Fibroblast of lung (primary cell): ENCODE results near the gene WNT5B.

ENCODE experiments used
- EZH2 ChIP-seq: IDR thresholded peaks from 2 replicates; pipeline ENCODE4 v1.5.1; 2012; ENCODE audit warnings: low read length, control low read depth, mild to moderate bottlenecking; ENCODE audit errors: missing control alignments
- TF ChIP-seq, protein P1 (sequence below), 2 donors: IDR thresholded peaks in 1 of 2; conservative IDR thresholded peaks in 1 of 2; 1 replicate in 1 of 2; 2 replicates in 1 of 2; pipeline ENCODE4 v1.5.1; 2011 to 2012; ENCODE audit warnings: low read length in 2 of 2, control low read depth in 1 of 2, inconsistent platforms in 1 of 2, low read depth in 1 of 2, mild to moderate bottlenecking in 1 of 2

DNA sequence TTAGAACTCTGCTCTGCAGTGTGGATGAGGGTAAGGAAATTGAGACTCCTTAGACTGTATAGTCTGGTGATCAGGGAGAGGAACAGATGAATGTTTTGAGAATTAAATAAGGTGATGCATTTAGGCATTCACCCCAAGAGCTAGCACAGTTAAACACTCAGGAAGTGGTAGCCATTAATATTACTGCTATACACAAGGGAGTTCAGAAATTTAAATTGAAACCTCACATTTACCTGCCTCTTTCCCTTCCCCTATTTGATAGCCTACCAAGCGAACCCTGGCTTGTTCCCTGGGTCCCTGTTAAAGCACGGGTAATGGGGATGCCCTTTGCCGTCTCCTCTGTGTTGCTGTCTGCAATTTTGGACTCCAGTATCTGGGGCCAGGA, 18.2 kb downstream of the WNT5B start:
- TF ChIP-seq, protein P1, sequence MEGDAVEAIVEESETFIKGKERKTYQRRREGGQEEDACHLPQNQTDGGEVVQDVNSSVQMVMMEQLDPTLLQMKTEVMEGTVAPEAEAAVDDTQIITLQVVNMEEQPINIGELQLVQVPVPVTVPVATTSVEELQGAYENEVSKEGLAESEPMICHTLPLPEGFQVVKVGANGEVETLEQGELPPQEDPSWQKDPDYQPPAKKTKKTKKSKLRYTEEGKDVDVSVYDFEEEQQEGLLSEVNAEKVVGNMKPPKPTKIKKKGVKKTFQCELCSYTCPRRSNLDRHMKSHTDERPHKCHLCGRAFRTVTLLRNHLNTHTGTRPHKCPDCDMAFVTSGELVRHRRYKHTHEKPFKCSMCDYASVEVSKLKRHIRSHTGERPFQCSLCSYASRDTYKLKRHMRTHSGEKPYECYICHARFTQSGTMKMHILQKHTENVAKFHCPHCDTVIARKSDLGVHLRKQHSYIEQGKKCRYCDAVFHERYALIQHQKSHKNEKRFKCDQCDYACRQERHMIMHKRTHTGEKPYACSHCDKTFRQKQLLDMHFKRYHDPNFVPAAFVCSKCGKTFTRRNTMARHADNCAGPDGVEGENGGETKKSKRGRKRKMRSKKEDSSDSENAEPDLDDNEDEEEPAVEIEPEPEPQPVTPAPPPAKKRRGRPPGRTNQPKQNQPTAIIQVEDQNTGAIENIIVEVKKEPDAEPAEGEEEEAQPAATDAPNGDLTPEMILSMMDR (conservative IDR thresholded peaks at IDR 0.05 in 1 of 2, IDR thresholded peaks at IDR 0.05 in 1 of 2; ENCODE audit: low read depth in 1 of 2, low read length in 2 of 2) = no peak
- no peak for TF ChIP-seq EZH2
